Adipocyte (in vitro differentiated cells): ENCODE data around the gene PARG.
A peak's percentile ranks its signal among the peaks of the same experiment; 100 is the strongest.
"Not testable (repeated sequence)": the region's sequence is repeated elsewhere in the genome, so short reads cannot be mapped to it uniquely, and the experiment has no call there.

Experiments used
- DNase-seq: peaks from one replicate; pipeline ENCODE4 v3.0.0-alpha.2; 2015; ENCODE audit warnings: low read depth
- H3K27me3 ChIP-seq: replicated peaks from 2 replicates; pipeline ENCODE4 v1.7.0; 2013; ENCODE audit warnings: mild to moderate bottlenecking, low read length, moderate library complexity; ENCODE audit not compliant: control insufficient read depth, insufficient read depth
- H3K36me3 ChIP-seq: 2 replicates; pipeline ENCODE4 v1.7.0; 2013; ENCODE audit warnings: low read length, mild to moderate bottlenecking, moderate library complexity; ENCODE audit not compliant: control insufficient read depth, insufficient read depth, severe bottlenecking
- H3K4me1 ChIP-seq: 2 replicates; pipeline ENCODE4 v1.7.0; 2013; ENCODE audit warnings: mild to moderate bottlenecking, low read length, moderate library complexity; ENCODE audit not compliant: control insufficient read depth, insufficient read depth
- H3K4me3 ChIP-seq: 2 replicates; pipeline ENCODE4 v1.7.0; 2013; ENCODE audit warnings: mild to moderate bottlenecking, low read length, moderate library complexity
- H3K9ac ChIP-seq: 2 replicates; pipeline ENCODE4 v1.7.0; 2013; ENCODE audit warnings: mild to moderate bottlenecking, low read length, moderate library complexity
- H3K9me3 ChIP-seq: 2 replicates; pipeline ENCODE4 v1.7.0; 2013; ENCODE audit warnings: mild to moderate bottlenecking, low read length, moderate library complexity; ENCODE audit not compliant: control insufficient read depth

PARG gene

DNA sequence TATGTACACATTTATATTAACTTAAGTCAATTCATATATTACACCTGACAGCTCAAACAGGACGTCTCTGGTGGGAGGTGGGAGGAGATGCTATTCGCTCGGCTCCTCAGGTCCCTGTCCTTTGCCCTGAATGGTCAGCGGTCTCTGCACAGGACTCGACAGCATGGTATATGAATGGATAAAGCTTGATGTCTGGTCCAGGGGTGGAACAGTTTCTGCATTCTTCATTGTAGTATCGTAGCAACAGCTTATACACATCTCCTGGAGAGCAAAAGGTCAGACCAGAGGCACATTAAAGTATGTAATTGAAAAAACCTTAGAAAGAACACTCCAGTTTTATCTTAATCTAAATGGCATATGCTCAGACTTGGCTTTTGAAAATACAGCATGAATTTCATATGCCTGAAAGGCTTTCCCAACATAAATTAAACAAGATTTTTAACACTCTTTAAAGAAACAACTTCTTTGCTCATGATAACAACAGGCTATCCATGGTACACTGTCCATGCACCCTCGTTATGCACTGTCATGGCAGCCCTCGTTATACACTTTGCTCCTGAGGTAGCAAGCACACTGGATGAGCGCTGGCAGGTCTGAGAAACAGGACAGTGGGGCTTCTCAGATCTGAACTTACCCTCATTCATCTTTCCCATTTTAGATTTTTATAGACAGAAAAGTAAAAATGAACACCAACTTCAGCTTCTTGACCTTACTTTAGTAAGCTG, 122.4 kb downstream of the PARG start:
- Histone ChIP-seq H3K36me3 (peaks cover 55% of the 10 kb centered on the region), H3K4me1 (no peaks in the 10 kb centered on the region), H3K9me3 (peaks cover 6% of the 10 kb centered on the region), H3K27me3 (no peaks in the 10 kb centered on the region), H3K9ac (no peak overlapping the region), H3K4me3 (no peak overlapping the region)
- no peak for DNase-seq

DNA sequence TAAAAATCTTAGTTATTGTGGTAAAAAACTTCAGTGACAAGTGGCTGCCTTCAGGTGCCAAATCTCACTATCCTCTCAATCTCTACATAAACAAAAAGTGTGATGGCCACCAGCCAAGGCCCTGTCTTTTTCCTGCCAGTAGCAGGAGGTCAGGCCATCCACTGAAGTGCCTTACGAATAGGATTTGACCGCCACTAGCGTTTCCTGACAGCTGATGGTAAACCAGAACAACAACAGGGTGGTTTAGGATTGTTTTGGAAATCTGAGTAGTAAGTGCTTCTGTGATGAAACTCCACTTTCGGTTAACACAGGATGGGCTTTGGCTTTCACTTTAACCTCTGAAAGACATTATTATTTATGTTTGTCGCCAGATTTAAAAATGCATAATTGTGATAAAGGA, 124.0 kb downstream of the PARG start:
- H3K4me3 ChIP-seq: no peak overlapping the region
- no peak overlapping the region for H3K9ac ChIP-seq
- no peaks in the 10 kb centered on the region for H3K27me3 ChIP-seq
- H3K4me1 ChIP-seq: no peaks in the 10 kb centered on the region
- H3K9me3 ChIP-seq: peaks cover 6% of the 10 kb centered on the region
- H3K36me3 ChIP-seq: peaks cover 55% of the 10 kb centered on the region
- no peak for DNase-seq

DNA sequence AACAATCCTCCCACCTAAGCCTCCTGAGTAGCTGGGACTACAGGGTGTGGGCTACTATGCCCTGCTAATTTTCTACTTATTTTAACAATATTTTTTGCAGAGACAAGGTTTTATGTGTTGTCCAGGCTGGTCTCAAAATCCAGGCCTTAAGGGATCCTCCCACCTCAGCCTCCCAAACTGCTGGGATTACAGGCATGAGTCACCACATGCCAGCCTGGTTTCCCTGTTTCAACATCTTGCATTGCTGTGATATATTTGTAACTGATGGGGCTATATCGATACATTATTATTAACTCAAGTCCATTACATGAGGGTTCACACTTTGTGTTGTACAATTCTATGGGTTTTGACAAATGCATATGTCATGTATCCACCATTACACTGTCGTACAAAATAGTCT, 137.8 kb downstream of the PARG start:
- DNase-seq: no peak
- Histone ChIP-seq H3K27me3 (no peaks in the 10 kb centered on the region), H3K4me3 (no peak overlapping the region), H3K36me3 (no peaks in the 10 kb centered on the region), H3K9me3 (peaks cover 7% of the 10 kb centered on the region), H3K4me1 (no peaks in the 10 kb centered on the region), H3K9ac (no peak overlapping the region)

DNA sequence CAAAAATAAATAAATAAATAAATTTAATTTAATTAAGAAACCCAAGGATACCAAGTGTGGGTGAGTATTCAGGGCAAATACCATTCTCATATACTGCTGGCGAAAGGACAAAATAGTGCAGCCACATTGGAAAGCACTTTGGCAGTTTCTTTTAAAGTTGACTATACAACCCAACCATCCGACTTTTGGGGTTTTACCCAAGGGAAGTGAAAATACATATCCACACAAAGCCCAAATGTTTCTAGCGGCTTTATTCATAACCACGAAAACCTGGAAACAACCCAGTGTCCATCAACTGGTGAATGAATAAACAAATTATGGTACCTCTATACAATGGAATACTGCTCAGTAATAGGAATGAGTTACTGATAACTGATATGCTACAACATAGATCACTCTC, 143.6 kb downstream of the PARG start:
- no peaks in the 10 kb centered on the region for H3K36me3 ChIP-seq
- no peaks in the 10 kb centered on the region for H3K9me3 ChIP-seq
- H3K4me3 ChIP-seq: no peak overlapping the region
- no peaks in the 10 kb centered on the region for H3K27me3 ChIP-seq
- no peak overlapping the region for H3K9ac ChIP-seq
- no peaks in the 10 kb centered on the region for H3K4me1 ChIP-seq
- DNase-seq: no peak

DNA sequence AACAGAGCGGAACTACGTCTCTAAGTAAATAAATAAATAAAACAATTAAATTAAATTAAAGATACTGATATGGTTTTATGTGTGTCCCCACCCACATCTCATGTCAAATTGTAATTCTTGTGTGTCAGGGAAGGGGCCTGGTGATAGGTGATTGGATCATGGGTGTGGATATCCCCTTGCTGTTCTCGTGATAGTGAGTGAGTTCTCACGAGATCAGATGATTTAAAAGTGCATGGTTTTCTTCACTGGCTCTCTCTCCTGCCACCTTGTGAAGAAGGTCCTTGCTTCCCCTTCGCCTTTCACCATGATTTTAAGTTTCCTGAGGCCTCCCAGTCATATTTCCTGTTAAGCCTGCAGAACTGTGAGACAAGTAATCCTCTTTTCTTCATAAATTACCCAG, 150.7 kb downstream of the PARG start:
- no peak overlapping the region for H3K4me3 ChIP-seq
- no peak overlapping the region for H3K9ac ChIP-seq
- H3K4me1 ChIP-seq: no peaks in the 10 kb centered on the region
- H3K27me3 ChIP-seq: no peaks in the 10 kb centered on the region
- no peaks in the 10 kb centered on the region for H3K36me3 ChIP-seq
- no peaks in the 10 kb centered on the region for H3K9me3 ChIP-seq
- no peak for DNase-seq

DNA sequence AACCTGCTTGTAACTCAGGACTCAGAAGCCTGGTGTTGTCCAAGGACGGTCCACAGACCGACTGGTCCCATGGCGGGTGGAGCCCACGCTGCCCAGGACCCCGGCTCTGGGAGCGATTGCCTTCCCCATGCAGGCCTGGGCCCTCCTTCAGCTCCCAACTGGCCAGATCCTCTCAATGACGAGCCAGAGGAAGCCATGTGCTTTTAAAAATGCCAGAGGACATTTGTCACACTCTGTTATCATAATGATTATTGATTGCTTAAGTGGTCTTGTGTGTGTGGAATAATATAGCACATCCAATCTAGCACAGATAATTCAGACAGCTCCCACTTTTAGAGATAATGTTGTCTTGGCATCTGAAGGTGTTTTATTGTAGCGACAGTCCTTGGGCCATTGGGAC, 157.1 kb downstream of the PARG start:
- Histone ChIP-seq H3K36me3 (no peaks in the 10 kb centered on the region), H3K4me3 (no peak overlapping the region), H3K27me3 (peaks cover 16% of the 10 kb centered on the region), H3K4me1 (no peaks in the 10 kb centered on the region), H3K9me3 (no peaks in the 10 kb centered on the region), H3K9ac (no peak overlapping the region)
- DNase-seq: no peak

DNA sequence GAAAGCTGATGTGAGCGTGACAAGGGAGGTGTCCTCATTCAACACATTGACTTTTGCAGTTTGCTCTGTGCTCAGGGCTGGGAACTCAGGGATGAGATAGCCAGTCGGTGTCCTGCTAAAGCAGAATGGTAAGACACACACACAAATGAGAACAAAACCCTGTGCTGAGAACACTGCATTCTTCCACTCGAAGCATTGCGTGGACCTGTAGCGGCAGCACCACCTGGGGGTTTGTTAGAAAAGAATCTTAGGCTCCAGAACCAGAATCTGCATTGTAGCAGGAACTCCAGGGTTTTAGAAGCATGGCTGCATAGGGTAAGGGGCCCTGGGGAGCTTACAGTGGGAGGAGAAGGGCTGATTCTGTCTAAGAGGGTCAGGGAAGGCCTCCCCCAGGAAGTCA, 158.2 kb downstream of the PARG start:
- H3K9ac ChIP-seq: no peak overlapping the region
- no peak overlapping the region for H3K4me3 ChIP-seq
- H3K36me3 ChIP-seq: no peaks in the 10 kb centered on the region
- peaks cover 16% of the 10 kb centered on the region for H3K27me3 ChIP-seq
- H3K9me3 ChIP-seq: no peaks in the 10 kb centered on the region
- H3K4me1 ChIP-seq: no peaks in the 10 kb centered on the region
- no peak for DNase-seq

DNA sequence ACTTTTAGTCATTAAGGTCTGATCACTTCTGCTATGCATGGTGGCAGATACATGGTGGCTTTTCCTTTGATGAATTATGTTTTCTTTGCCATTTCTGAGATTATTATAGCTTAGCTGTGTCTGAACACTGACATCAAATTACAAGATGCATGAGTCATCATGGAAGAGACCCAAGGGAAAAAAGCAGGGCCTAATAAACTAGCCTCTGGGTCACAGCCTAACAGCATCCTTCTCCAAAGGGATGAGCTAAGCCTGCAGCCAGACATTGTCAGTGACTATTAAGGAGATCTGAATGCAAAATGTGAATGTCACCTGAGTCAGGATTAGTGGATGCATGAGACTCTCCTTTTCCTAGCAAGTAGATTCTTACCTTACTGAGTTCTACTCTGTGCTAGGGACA, 160.6 kb downstream of the PARG start:
- no peak overlapping the region for H3K4me3 ChIP-seq
- peak; percentile 7 for DNase-seq
- H3K27me3 ChIP-seq: peaks cover 16% of the 10 kb centered on the region
- no peaks in the 10 kb centered on the region for H3K4me1 ChIP-seq
- H3K9me3 ChIP-seq: no peaks in the 10 kb centered on the region
- no peaks in the 10 kb centered on the region for H3K36me3 ChIP-seq
- no peak overlapping the region for H3K9ac ChIP-seq

DNA sequence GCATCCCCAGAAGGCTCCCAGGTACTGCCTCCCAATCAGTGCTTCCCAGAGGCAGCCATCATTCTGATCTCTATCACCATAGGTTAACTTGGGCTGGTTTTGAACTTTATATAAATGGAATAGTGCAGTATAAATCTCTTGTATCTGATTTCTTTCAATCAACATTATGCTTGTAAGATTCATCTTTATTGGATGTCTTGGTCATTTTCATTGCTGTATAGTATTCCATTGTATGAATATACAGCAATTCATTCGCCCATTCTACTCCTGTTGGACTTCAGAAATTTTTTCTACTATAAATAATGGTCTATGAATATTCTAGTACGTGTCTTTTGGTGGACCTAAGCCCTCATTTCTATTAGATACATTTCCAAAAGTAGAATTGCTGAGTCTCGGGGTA, 163.6 kb downstream of the PARG start:
- Histone ChIP-seq H3K27me3 (peaks cover 14% of the 10 kb centered on the region), H3K9ac (no peak overlapping the region), H3K9me3 (no peaks in the 10 kb centered on the region), H3K4me1 (no peaks in the 10 kb centered on the region), H3K36me3 (no peaks in the 10 kb centered on the region), H3K4me3 (no peak overlapping the region)
- DNase-seq: no peak

DNA sequence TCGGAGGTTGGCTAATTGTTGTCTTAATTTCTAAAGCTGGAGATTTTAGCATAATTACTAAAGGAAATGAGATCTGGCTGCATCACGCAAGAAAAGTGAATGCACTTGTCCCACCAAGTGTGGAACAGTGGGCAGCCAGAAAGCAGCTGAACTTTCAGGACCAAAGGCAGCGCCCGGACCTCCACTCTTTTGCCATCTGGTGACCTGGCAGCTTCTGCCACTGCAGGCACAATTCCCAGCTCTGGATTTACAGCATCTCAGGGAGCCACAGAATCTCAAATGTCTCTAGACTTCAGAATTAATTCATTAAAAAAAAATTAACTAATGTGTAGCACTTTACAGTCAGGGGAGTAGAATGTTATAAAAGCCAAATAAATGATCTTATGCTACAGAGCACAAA, 165.0 kb downstream of the PARG start:
- no peaks in the 10 kb centered on the region for H3K36me3 ChIP-seq
- H3K4me3 ChIP-seq: no peak overlapping the region
- no peaks in the 10 kb centered on the region for H3K9me3 ChIP-seq
- no peak overlapping the region for H3K9ac ChIP-seq
- H3K27me3 ChIP-seq: peaks cover 27% of the 10 kb centered on the region
- no peaks in the 10 kb centered on the region for H3K4me1 ChIP-seq
- no peak for DNase-seq

DNA sequence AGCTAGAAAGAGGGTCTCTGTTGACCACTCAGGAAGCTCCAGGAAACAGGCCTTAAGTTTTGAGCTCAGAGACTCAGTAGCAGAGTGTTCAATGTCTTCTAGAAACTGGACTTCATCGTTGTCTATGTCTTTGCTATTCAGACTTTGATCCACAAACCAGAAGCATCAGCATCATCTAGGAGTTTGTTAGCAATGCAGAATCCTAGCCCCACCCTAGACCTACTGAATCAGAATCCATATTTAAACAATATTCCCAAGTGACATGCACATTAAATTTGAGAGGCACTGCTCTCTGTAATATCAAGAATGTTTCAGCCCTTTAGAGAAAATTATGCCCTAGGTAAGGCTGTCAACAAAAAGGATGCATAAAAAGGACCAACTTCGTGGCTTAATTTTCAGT, 166.8 kb downstream of the PARG start:
- H3K27me3 ChIP-seq: peaks cover 31% of the 10 kb centered on the region
- H3K4me1 ChIP-seq: no peaks in the 10 kb centered on the region
- no peaks in the 10 kb centered on the region for H3K36me3 ChIP-seq
- DNase-seq: no peak
- H3K9ac ChIP-seq: no peak overlapping the region
- no peaks in the 10 kb centered on the region for H3K9me3 ChIP-seq
- no peak overlapping the region for H3K4me3 ChIP-seq

DNA sequence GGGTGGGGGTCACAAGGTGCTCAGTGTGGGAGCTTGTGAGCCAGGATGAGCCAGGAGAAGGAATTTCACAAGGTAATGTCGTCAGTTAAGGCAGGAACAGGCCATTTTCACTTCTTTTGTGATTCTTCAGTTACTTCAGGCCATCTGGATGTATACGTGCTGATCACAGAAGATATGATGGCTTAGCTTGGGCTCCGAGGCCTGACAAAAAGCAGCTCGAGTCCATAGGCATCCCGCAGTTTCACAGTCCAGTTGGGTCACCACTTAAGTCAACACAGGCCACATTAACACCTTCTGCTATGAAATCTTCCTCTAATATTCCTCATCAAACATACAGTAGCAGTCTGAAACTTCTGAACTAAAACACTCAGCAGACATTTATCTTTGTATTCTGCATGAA, 168.9 kb downstream of the PARG start:
- not testable (repeated sequence) for H3K36me3 ChIP-seq, H3K9me3 ChIP-seq, H3K4me1 ChIP-seq, DNase-seq, H3K4me3 ChIP-seq, H3K9ac ChIP-seq
- peaks cover 36% of the 10 kb centered on the region for H3K27me3 ChIP-seq
